H1 (cell line): ENCODE results near the gene CKLF. TPM values are rescaled to one million over a fixed set of nuclear protein-coding genes. Genes with fewer than 3 reads are reported as not detected.

Source experiments
- CEBPB ChIP-seq: IDR thresholded peaks from 2 replicates; pipeline ENCODE4 v1.6.1; 2012; ENCODE audit warnings: low read depth, low read length
- GTF2F1 ChIP-seq: IDR thresholded peaks from 2 replicates; pipeline ENCODE4 v1.6.1; 2012; ENCODE audit warnings: low read depth, low read length, improper control_type of control experiment, borderline replicate concordance
- MAX ChIP-seq: IDR thresholded peaks from 2 replicates; pipeline ENCODE4 v1.6.1; 2012; ENCODE audit warnings: inconsistent platforms
- NANOG ChIP-seq: IDR thresholded peaks from 2 replicates; pipeline ENCODE4 v1.6.1; 2011; ENCODE audit warnings: low read length, low read depth, mild to moderate bottlenecking, inconsistent platforms; ENCODE audit not compliant: insufficient read depth, poor library complexity, severe bottlenecking
- polyA plus RNA-seq, 7 experiments: library from polyadenylated mRNA; depleted of rRNA in 3 of 7; stranded (reverse) in 5 of 7; unstranded in 2 of 7; fragments of >200 nt in 5 of 7; fragments of 200-250 nt in 2 of 7; gene quantifications; 1 replicate in 5 of 7; 2 replicates in 1 of 7; 4 replicates in 1 of 7; pipeline versions ENCODE4 v1.2.1 to v1.2.3, GENCODE V29; 2011 to 2013; ENCODE audit warnings: missing spikeins in 2 of 7, mixed read lengths in 2 of 7
- total RNA-seq: library from RNA; stranded (reverse); fragmentation: NEBNext Ultra II Directional; extraction: Animal tissue kit (Norgen Biotek cat#: 25700); gene quantifications from 2 replicates; pipeline ENCODE4 v1.2.1, GENCODE V29; 2021
- TF ChIP-seq, protein P1 (sequence below): fragments of 300-600 bp; sonication (generic); IDR thresholded peaks from 2 replicates; pipeline ENCODE4 v1.7.1; 2012; ENCODE audit warnings: low read length, moderate library complexity, mild to moderate bottlenecking, inconsistent platforms; ENCODE audit not compliant: insufficient replicate concordance
- TF ChIP-seq, protein P2 (sequence below), 3 experiments: IDR thresholded peaks; 1 replicate in 2 of 3; 2 replicates in 1 of 3; pipeline versions ENCODE4 v1.5.1 to v1.6.1; 2011; ENCODE audit warnings: low read length in 3 of 3, mild to moderate bottlenecking in 3 of 3, inconsistent platforms in 2 of 3, low read depth in 1 of 3, moderate library complexity in 1 of 3; ENCODE audit not compliant: insufficient read depth in 1 of 3; ENCODE audit errors: control extremely low read depth in 1 of 3

The CKLF gene
- total and polyA plus RNA-seq, 2 of the 8 experiments (the other 6 are each of a cell fraction or from before 2014, with no cell fraction given), result 21.1 to 63.5 TPM

DNA sequence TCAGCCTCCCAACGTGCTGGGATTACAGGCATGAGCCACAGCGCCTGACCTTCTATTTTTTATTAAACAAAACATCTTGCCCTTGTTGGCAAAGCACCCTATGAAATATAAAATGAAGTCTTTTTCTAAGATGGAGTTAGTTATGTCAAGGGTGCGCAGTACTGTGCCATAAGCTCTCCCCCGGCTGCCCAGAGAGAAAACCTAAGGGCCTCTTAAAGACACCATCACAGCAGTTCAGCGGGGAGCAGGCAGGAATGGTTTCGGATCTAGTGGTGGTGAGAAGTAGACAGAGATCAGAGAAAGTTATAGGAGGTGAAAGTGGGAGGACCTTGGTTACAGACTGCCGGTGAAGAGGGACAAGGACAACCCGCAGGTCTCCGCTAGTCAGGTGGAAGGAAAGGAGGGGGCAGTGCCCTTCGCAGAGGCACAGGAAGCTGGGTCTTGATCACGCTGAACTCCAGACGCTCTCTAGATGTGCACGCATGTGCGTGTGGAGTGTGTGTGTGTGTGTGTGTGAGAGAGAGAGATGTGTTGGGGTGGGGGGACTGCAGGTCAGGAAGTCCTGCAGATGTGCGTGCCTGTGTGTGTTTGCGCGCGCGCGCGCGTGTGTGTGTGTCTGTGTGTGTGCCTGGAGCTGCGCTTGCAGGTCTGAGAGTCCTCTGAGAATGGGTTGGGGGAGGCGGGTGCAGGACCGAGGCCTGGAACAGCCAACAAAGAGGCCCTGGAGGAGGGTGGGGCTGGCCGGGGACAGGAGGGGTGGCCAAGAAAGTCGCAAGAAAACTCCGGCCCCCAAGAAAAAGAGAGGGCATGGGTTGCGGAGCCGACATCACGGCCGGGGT lies 51.4 kb downstream of the CKLF start (continued):
- TF ChIP-seq, protein P1, sequence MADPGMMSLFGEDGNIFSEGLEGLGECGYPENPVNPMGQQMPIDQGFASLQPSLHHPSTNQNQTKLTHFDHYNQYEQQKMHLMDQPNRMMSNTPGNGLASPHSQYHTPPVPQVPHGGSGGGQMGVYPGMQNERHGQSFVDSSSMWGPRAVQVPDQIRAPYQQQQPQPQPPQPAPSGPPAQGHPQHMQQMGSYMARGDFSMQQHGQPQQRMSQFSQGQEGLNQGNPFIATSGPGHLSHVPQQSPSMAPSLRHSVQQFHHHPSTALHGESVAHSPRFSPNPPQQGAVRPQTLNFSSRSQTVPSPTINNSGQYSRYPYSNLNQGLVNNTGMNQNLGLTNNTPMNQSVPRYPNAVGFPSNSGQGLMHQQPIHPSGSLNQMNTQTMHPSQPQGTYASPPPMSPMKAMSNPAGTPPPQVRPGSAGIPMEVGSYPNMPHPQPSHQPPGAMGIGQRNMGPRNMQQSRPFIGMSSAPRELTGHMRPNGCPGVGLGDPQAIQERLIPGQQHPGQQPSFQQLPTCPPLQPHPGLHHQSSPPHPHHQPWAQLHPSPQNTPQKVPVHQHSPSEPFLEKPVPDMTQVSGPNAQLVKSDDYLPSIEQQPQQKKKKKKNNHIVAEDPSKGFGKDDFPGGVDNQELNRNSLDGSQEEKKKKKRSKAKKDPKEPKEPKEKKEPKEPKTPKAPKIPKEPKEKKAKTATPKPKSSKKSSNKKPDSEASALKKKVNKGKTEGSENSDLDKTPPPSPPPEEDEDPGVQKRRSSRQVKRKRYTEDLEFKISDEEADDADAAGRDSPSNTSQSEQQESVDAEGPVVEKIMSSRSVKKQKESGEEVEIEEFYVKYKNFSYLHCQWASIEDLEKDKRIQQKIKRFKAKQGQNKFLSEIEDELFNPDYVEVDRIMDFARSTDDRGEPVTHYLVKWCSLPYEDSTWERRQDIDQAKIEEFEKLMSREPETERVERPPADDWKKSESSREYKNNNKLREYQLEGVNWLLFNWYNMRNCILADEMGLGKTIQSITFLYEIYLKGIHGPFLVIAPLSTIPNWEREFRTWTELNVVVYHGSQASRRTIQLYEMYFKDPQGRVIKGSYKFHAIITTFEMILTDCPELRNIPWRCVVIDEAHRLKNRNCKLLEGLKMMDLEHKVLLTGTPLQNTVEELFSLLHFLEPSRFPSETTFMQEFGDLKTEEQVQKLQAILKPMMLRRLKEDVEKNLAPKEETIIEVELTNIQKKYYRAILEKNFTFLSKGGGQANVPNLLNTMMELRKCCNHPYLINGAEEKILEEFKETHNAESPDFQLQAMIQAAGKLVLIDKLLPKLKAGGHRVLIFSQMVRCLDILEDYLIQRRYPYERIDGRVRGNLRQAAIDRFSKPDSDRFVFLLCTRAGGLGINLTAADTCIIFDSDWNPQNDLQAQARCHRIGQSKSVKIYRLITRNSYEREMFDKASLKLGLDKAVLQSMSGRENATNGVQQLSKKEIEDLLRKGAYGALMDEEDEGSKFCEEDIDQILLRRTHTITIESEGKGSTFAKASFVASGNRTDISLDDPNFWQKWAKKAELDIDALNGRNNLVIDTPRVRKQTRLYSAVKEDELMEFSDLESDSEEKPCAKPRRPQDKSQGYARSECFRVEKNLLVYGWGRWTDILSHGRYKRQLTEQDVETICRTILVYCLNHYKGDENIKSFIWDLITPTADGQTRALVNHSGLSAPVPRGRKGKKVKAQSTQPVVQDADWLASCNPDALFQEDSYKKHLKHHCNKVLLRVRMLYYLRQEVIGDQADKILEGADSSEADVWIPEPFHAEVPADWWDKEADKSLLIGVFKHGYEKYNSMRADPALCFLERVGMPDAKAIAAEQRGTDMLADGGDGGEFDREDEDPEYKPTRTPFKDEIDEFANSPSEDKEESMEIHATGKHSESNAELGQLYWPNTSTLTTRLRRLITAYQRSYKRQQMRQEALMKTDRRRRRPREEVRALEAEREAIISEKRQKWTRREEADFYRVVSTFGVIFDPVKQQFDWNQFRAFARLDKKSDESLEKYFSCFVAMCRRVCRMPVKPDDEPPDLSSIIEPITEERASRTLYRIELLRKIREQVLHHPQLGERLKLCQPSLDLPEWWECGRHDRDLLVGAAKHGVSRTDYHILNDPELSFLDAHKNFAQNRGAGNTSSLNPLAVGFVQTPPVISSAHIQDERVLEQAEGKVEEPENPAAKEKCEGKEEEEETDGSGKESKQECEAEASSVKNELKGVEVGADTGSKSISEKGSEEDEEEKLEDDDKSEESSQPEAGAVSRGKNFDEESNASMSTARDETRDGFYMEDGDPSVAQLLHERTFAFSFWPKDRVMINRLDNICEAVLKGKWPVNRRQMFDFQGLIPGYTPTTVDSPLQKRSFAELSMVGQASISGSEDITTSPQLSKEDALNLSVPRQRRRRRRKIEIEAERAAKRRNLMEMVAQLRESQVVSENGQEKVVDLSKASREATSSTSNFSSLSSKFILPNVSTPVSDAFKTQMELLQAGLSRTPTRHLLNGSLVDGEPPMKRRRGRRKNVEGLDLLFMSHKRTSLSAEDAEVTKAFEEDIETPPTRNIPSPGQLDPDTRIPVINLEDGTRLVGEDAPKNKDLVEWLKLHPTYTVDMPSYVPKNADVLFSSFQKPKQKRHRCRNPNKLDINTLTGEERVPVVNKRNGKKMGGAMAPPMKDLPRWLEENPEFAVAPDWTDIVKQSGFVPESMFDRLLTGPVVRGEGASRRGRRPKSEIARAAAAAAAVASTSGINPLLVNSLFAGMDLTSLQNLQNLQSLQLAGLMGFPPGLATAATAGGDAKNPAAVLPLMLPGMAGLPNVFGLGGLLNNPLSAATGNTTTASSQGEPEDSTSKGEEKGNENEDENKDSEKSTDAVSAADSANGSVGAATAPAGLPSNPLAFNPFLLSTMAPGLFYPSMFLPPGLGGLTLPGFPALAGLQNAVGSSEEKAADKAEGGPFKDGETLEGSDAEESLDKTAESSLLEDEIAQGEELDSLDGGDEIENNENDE, result no peak
- TF ChIP-seq, protein P2, sequence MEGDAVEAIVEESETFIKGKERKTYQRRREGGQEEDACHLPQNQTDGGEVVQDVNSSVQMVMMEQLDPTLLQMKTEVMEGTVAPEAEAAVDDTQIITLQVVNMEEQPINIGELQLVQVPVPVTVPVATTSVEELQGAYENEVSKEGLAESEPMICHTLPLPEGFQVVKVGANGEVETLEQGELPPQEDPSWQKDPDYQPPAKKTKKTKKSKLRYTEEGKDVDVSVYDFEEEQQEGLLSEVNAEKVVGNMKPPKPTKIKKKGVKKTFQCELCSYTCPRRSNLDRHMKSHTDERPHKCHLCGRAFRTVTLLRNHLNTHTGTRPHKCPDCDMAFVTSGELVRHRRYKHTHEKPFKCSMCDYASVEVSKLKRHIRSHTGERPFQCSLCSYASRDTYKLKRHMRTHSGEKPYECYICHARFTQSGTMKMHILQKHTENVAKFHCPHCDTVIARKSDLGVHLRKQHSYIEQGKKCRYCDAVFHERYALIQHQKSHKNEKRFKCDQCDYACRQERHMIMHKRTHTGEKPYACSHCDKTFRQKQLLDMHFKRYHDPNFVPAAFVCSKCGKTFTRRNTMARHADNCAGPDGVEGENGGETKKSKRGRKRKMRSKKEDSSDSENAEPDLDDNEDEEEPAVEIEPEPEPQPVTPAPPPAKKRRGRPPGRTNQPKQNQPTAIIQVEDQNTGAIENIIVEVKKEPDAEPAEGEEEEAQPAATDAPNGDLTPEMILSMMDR (IDR thresholded peaks at IDR 0.05; ENCODE audit: control extremely low read depth in 1 of 3, insufficient read depth in 1 of 3, low read depth in 1 of 3, low read length in 3 of 3), result no peak
- TF ChIP-seq CEBPB, result no peak
- TF ChIP-seq NANOG, result no peak
- no peak for TF ChIP-seq GTF2F1
- TF ChIP-seq MAX, result 0 out of 2 replicates have a peak, but pooled peaks have one; percentile 5
